ENCODE data around the gene DNAH5.

Gene DNAH5

DNA sequence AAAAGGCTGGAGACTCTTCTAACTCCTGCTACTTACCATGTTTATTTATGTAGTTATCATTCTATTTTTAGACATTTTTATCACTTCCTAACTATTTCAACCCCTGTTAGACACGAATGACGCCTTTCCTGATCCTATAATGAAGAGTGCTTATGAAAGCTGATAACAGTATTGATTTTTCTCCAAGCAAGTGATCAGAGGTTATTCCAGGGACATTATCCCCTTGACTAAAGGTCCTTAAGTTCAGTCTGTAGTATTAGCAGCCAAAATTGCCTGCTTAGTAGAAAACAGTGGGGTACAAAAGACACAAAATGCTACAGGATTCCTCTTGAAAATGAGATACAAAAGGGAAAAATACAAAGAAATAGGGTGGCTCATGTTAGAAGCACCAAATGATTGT lies 235.6 kb downstream of the DNAH5 start:
- DNase-seq (ENCODE audit: low read depth in 2 of 2) = no peak

DNA sequence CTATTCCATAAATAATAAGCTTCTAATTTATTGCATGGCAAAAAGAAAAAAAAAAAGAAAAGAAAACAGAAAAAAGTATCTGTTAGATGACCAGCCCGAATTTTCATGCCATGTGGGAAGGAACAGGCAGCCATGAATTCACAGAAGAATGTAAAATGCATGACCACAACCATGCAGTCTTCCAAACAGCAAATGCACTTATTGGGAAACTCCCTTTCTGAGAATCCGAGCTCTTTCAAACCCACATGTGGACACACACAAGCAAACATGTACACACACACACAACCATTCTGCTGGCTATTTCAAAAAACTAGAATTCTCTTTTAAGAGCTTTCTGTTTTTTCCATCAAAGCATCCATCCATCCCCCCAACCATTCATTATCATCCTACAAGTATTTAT lies 236.1 kb downstream of the DNAH5 start:
- no peak for DNase-seq (ENCODE audit: low read depth in 2 of 2)

DNA sequence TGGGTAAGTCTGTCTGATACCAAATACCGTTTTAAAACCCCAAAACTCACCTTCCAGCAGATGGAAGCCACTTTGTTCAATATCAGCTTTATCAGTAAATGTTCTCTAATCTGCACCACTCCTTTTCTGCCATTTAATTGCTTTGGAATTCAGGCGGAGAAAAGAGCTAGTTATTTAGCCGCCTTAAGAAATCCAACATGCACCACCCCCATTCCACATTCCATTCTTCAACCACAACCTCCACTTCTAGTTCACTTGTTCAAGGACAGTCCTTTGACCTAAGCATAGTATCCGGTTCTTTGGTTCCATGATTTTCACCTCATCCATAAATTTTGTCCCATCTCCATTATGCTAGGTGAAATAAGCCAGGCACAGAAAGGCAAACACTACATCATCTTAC lies 240.1 kb downstream of the DNAH5 start:
- DNase-seq (ENCODE audit: low read depth in 2 of 2) = no peak

DNA sequence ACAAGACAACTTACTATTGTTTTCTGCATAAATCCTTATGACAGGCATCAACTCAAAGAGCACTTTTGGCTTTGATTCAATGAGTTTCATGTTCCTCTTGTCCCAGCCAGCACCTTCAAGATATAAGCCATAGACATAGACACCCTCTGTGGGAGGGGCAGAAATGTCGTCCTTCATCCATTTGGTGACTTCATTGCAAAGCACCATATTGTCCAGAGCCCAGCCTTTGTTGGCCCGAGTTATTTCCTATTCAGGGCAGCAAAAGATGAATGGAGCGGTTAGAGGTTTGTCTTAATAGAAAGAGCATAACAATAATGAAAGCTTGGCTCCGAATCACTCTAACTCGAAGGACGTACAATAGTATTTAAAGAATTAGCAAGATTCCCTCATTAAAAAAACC lies 243.9 kb downstream of the DNAH5 start:
- DNase-seq (ENCODE audit: low read depth in 2 of 2) = no peak

DNA sequence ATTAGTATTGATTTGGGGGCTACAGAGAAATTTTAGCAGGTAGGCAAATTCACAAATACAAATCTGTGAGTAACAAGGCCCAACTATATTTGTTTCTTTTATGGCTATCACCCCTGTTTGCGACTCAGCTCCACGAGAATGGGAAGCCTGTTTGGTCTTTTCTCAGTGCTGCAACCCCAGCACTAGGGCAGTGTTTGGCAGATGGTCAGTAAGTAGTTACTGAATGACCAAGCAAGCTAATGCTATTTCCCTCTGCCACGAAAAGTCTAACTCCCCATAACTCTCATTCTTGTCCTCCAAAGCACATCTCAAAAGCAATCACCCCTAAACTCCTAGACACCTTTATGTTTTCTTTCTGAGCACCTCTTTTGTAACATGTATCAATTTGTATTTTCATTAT lies 245.6 kb downstream of the DNAH5 start:
- DNase-seq (ENCODE audit: low read depth in 2 of 2) = no peak

DNA sequence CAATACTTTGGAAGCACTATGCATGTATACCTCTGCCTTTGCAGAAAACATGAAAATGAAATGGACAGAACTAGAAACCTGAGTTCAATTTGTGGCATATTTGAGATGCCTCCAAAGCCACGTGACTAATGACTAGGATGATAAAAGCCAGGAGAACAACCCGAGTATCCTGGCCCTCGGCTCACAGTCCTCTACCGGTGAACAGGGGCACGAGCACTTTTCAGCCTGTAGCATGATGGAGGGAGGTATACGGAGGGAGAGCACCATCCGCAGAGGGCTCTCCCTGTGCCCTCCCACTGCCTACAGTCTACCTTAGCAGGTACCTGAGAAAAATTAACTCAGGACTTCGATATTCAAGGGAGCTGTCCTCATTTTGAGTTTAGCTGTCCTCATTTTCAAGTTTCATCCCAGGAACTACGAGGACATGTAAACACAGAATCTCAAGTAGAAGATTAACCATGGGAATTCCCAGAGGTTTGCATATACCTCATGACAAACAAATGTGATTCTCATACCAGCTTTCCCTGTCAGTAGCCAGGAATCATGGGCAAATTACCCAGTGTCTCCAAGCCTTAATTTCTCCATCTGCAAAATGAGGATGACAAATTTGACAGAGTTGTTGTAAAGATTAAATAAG lies 249.3 kb downstream of the DNAH5 start:
- no peak for DNase-seq (ENCODE audit: low read depth in 2 of 2)

DNA sequence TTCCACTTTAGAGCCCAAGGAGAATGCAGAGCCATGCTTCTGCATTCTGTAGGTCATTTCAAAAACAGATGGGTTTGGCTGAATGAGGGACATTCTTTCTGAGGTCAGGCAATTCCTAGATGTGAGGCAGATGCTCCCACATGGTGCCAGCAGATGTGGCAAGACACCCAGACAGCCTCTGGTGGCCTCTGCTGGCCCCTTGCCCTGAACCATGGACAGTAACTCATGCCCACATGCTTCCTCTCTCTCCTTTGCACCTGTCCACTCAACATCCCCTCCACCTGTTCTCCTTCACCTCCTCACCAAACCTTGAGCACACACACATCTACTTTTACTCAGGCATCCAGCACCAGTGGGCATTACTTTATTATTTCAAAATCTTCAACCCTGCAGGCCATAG lies 252.3 kb downstream of the DNAH5 start:
- DNase-seq (ENCODE audit: low read depth in 2 of 2) = no peak

DNA sequence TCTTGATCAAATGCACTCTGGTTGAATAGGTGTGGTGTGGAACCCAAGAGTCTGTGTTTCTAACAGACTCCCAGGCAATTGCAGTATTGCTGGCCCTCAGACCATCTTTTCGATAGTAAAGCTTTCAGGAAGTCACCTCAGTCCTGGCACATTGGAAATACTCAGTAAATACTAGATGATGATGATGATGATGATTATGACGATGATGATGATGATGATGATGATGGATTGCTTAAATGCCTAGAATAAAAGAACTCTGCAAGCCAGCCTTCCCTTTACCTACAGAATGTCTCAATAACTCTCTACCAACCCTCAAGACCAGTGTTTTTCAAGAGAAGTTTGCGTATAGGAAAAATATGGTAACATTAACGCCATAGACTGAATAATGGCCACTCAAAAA lies 268.0 kb downstream of the DNAH5 start:
- DNase-seq (ENCODE audit: low read depth in 2 of 2) = no peak

DNA sequence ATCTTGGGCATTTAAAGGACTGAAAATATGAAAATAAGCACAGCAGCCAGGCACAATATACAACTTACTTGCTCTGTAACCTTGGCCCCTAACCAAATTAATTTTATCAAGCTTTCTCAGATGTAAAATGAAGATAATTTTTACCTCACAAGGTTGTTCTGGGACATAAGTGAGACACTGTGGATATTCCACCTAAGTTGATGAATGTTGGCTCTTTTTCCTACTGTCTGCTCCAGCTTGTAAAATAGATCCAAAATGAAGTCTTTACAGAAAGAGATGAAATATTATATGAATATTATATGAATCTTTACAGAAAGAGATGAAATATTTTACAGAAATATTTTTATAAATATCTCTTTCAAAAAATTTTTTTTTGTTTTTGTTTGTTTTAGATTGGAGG lies 270.1 kb downstream of the DNAH5 start:
- DNase-seq (ENCODE audit: low read depth in 2 of 2) = no peak

DNA sequence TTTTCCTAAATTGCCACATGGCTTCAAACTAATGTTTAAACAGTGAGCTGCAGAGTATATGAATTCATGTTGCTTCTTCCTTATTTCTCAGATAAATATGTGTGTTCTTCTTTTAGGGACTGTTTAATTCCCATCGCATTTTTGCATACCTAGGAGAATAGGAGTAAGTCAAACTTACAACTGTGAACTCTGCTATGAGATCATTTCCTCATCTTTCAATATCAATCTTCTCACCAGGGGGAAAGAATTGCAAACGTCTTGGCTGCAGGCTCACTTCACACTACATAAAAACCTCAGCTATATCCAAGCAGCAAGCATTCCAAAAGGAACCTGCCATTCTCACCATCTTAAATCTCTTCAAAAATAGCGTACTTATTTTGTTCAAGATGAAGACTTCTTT lies 271.0 kb downstream of the DNAH5 start:
- no peak for DNase-seq (ENCODE audit: low read depth in 2 of 2)

DNA sequence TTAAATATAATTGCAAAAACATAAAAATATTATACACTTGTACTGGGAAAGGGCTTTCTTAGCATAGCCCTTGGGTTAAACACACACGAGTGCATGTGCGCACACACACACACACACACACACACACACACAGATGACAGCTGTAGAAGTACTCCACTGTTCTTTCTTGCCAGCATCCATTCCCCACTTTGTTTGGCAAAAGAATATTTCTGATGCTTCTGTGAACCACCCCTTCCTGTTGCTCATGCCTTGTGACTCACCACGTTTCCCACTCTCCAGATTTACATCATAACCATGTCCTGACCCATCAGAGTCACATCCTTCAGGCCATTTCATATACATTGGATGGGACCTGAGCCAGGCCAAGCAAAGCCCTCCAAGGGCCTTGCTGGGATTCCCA lies 280.1 kb downstream of the DNAH5 start:
- DNase-seq (ENCODE audit: low read depth in 2 of 2) = no peak

DNA sequence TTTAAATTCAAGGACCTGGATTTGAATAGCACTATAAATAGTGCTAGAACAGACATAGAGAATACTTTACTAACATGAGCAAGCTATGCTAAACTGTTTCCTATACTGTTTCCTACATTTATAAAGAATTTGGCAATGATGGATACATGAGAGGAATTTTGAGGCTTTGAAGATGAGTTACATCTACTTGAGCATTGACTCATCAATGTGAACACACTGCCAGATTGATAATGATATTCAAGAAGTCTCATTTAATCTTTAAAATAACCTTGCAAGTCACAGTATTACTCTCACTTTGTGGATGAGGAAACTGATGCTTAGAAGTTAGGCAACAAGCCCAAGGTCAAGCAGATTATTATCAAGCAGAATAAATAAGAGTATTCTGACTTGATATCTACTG lies 281.9 kb downstream of the DNAH5 start:
- no peak for DNase-seq (ENCODE audit: low read depth in 2 of 2)

DNA sequence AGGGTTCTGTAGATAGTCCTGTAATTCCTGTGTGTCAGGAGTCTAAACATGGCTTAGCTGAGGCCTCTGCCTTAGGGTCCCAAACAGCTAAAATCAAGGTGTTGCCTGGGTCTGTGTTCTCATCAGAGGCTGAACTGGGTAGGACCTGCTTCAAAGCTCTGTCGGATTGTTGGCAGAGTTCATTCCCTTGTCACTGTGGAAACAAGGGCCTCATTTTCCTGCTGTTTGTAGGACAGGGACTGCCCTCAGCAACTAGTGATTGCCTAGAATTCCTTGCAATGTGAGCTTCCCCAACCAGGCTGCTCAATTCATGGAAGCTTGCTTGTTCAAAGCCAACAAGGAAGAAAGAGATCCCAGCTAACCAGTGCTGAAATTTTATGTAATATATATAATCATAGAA lies 283.2 kb downstream of the DNAH5 start:
- no peak for DNase-seq (ENCODE audit: low read depth in 2 of 2)

DNA sequence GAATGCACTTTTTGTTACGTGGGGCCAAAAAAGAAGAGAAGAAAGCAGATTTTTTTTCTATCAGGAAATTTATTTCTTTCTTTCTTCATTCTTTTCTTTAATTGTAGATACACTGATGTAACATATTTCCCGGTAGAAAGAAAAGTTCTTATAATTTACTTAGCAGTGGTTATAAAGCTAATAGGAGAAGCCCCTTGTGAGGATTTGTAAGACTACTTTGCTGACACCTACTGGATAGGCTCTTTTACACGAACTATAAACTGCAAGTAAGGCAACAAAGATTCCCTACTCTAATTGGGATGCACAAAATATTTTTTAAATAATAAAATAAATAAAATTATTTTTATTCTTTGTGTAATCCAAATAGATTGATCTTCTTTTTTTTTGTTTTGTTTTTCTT lies 284.4 kb downstream of the DNAH5 start:
- no peak for DNase-seq (ENCODE audit: low read depth in 2 of 2)

DNA sequence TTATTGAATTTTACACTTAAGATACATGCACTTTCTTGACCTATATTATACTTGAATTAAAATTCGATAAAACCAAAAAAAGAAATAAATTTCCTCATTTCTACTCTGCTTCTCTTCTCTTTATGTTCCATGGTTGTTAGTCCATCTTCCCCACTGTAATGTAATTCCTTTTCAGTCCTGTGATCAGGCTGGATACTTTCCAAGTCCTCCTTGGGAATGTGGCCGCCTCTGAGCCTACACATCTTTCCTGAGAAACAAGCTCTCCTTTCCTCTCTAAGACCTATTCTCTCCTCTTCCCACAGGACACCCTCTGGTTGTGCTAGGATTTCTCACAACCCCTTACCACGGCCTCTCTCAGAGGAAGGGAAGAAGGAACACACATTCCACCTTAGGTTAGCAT lies 285.1 kb downstream of the DNAH5 start:
- no peak for DNase-seq (ENCODE audit: low read depth in 2 of 2)

DNA sequence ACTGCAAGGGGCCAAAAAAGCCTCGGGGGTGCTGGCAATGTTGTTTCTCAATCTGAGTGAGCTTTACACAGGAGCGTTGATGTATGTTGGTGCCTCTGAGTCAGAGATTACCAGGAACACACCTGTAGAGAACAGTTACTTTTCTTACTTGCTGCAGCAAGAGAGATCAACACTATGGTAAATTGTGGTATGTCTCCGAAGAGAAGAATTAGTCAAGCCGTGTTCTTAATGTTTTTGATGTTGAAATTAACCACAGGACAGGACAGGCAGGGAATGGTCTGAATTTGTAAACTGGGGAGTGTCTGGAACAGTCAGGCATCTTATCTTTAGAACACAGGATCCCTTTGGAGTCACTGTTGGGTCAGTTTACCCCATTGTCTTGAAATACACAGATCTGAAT lies 285.7 kb downstream of the DNAH5 start:
- no peak for DNase-seq (ENCODE audit: low read depth in 2 of 2)

DNA sequence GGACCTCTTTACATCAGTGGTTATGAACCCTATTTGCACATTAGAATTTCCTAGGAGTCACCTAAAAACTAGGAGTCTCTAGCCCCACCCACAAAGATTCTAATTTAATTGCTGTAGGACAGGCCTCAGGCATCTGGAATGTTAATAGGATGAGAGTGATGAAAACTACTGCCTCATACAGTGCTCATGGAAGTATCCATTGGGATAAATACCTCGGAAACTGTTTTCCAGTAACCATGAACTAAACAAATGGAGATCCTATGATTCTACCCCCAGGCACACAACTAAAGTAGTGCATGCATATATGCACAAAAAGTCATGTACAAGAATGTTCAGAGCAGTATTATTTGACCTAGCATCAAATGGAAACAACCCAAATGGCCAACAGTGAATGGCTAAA lies 286.3 kb downstream of the DNAH5 start:
- no peak for DNase-seq (ENCODE audit: low read depth in 2 of 2)

DNA sequence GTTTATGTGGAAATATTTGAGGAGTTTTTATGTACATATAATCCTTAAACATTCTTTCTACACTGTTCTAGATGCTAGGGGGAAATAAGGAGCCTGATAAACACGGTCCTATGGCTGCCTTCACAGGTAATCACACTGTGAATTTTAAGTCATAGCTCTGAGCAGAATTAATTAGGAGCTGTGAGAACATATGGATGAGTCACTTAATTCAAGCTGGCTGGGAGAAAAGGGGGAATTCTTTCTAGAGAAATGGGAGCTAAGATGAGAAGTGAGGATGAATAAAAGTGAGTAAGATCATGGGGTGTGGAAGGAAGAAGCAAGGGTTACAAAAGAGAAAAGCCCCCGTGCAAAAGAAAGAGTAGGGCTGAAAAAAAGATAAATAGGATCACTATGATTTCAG lies 290.8 kb downstream of the DNAH5 start:
- no peak for DNase-seq (ENCODE audit: low read depth in 2 of 2)

DNA sequence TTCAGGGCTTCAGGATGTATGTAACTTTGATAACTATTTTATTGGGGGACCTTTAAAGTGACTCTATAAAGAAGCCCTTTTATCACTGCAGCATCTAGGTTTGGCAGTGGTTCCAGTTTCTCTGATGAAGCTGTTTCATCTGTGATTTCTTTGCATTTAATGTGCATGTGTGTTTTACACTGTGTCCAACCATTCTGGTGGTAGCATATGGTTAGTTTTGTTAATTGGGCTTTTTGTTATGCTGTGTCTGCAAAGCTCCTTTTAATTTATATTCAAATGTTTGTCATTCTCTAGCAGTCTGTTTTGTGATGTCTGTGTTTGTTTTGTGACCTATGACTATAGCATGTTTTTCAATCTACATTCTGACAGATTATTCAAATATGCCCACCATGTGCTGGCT lies 294.8 kb downstream of the DNAH5 start:
- DNase-seq (ENCODE audit: low read depth in 2 of 2) = no peak

DNA sequence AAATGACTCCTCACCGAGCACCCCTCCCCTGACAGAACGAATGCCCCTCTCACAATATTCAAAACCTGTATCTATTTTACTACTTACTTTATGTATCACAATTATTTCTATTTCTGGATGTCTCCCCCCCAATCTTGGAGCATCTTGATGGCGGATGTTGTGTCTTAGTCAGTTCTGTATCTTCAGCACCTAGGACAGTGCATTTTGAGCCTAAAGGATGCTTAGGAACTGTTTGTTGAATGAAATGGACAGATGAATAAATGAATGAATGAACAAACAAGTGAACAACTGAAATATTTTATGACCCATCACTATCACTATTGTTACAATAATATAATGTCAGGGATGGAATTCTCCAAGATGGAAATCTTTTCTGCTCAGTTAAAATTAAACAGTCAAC lies 295.7 kb downstream of the DNAH5 start:
- no peak for DNase-seq (ENCODE audit: low read depth in 2 of 2)

DNA sequence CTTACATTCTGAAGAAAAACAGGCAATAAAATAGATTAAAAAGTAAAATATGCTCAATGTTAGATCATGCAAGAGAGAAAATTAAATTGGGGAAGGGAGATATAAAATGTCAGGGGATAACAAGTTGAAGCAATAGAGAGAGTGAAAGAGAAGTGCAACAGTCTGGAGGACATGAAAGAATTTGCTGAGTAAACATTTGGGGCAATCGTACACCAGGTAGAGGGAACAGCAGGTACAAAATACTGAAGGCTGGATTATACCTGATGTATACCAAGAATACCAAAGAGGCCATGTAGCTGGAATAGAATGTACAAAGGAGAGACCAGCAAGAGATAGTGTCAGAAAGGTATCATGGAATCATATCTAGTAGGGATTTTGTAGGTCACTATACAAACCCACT lies 300.8 kb downstream of the DNAH5 start:
- no peak for DNase-seq (ENCODE audit: low read depth in 2 of 2)

DNA sequence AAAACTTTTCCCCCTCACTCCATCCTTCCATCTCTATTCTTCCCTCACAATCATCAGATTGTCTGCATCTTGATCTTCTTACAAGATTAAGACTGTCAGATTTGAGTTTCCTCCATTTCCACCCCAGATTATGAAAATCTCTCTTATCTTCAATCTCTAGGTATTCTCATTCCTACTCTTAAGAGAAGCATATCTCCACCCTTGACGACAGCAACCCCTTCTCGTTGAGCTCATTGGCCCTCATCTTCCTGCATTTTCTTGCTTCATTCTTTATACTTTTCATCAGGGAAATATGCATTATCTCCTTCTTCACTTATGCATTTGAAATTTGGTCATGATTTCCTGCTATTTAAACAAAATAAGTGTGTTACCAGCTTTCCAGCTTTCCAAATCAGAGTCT lies 301.3 kb downstream of the DNAH5 start:
- no peak for DNase-seq (ENCODE audit: low read depth in 2 of 2)

Measured in stimulated activated CD8-positive, alpha-beta memory T cell treated with anti-CD3 and anti-CD28 coated beads, Interleukin-7, amount 100 ng/mL, for 1 hour (primary cell).